Fibroblast of peridontal ligament (primary cell): ENCODE data around the gene TBXAS1.
"Not testable (repeated sequence)": the region's sequence is repeated elsewhere in the genome, so short reads cannot be mapped to it uniquely, and the experiment has no call there.

Experiments used
- DNase-seq: peaks from one replicate; pipeline ENCODE4 v3.0.0-alpha.2; 2010; ENCODE audit errors: extremely low read depth

The TBXAS1 gene

GRCh38 chr7:139825666-139826290 is 3.3 kb upstream of the TBXAS1 start:
- DNase-seq, result peak; percentile 62

- DNase-seq, result no peak
Observed at GRCh38 chr7:139827042-139827441, 2.0 kb upstream of the TBXAS1 start.

GRCh38 chr7:139828446-139828845 is 618 bp upstream of the TBXAS1 start:
- DNase-seq, result no peak

- DNase-seq, result no peak
Observed at GRCh38 chr7:139829775-139830117, 682 bp downstream of the TBXAS1 start.

GRCh38 chr7:139830292-139830691 is 1.2 kb downstream of the TBXAS1 start:
- DNase-seq, result no peak

GRCh38 chr7:139830782-139831501 is 1.9 kb downstream of the TBXAS1 start:
- DNase-seq, result no peak

- DNase-seq, result not testable (repeated sequence)
Observed at GRCh38 chr7:139835848-139836247, 6.8 kb downstream of the TBXAS1 start.

GRCh38 chr7:139837291-139837690 is 8.2 kb downstream of the TBXAS1 start:
- not testable (repeated sequence) for DNase-seq

- DNase-seq, result no peak
Observed at GRCh38 chr7:139838276-139838675, 9.2 kb downstream of the TBXAS1 start.

GRCh38 chr7:139838876-139839275 is 9.8 kb downstream of the TBXAS1 start:
- no peak for DNase-seq

GRCh38 chr7:139840776-139841175 is 11.7 kb downstream of the TBXAS1 start:
- DNase-seq, result no peak

- peak; percentile 17 for DNase-seq
Observed at GRCh38 chr7:139842401-139843210, 13.5 kb downstream of the TBXAS1 start.

- not testable (repeated sequence) for DNase-seq
Observed at GRCh38 chr7:139843211-139843537, 14.1 kb downstream of the TBXAS1 start.

- DNase-seq, result no peak
Observed at GRCh38 chr7:139844779-139845442, 15.8 kb downstream of the TBXAS1 start.

GRCh38 chr7:139845443-139845805 is 16.4 kb downstream of the TBXAS1 start:
- DNase-seq, result no peak

- DNase-seq, result no peak
Observed at GRCh38 chr7:139846297-139846696, 17.2 kb downstream of the TBXAS1 start.

GRCh38 chr7:139848274-139848673 is 19.2 kb downstream of the TBXAS1 start:
- no peak for DNase-seq

- no peak for DNase-seq
Observed at GRCh38 chr7:139850906-139851305, 21.8 kb downstream of the TBXAS1 start.

GRCh38 chr7:139851770-139852481 is 22.9 kb downstream of the TBXAS1 start:
- DNase-seq, result no peak

GRCh38 chr7:139852482-139852845 is 23.4 kb downstream of the TBXAS1 start:
- no peak for DNase-seq

- peak; percentile 33 for DNase-seq
Observed at GRCh38 chr7:139853506-139854123, 24.6 kb downstream of the TBXAS1 start.
